Measurements from ENCODE around the gene NPIPB2. TPM values are rescaled to one million over a fixed set of nuclear protein-coding genes. Genes with fewer than 3 reads are reported as not detected.
A peak's percentile ranks its signal among the peaks of the same experiment; 100 is the strongest.

NPIPB2 gene
- total and polyA plus RNA-seq, 2 of the 13 experiments (the other 11 are each of a cell fraction or from before 2014, with no cell fraction given): 1.8 to 4.1 TPM

GRCh38 chr16:11972128-11972527 lies 30.3 kb upstream of the NPIPB2 start (continued):
- TF ChIP-seq, protein P1, sequence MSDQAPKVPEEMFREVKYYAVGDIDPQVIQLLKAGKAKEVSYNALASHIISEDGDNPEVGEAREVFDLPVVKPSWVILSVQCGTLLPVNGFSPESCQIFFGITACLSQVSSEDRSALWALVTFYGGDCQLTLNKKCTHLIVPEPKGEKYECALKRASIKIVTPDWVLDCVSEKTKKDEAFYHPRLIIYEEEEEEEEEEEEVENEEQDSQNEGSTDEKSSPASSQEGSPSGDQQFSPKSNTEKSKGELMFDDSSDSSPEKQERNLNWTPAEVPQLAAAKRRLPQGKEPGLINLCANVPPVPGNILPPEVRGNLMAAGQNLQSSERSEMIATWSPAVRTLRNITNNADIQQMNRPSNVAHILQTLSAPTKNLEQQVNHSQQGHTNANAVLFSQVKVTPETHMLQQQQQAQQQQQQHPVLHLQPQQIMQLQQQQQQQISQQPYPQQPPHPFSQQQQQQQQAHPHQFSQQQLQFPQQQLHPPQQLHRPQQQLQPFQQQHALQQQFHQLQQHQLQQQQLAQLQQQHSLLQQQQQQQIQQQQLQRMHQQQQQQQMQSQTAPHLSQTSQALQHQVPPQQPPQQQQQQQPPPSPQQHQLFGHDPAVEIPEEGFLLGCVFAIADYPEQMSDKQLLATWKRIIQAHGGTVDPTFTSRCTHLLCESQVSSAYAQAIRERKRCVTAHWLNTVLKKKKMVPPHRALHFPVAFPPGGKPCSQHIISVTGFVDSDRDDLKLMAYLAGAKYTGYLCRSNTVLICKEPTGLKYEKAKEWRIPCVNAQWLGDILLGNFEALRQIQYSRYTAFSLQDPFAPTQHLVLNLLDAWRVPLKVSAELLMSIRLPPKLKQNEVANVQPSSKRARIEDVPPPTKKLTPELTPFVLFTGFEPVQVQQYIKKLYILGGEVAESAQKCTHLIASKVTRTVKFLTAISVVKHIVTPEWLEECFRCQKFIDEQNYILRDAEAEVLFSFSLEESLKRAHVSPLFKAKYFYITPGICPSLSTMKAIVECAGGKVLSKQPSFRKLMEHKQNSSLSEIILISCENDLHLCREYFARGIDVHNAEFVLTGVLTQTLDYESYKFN (CRISPR knock-in tag; conservative IDR thresholded peaks at IDR 0.05): no peak
- TF ChIP-seq MBNL3 (CRISPR knock-in tag; conservative IDR thresholded peaks at IDR 0.05) (no peak), ZBTB46 (CRISPR knock-in tag; IDR thresholded peaks at IDR 0.05; ENCODE audit: borderline replicate concordance) (no peak), ZNF792 (CRISPR knock-in tag; IDR thresholded peaks at IDR 0.05) (no peak), SRF (IDR thresholded peaks at IDR 0.05; ENCODE audit: low read depth, low read length) (no peak), ZNF646 (CRISPR knock-in tag; IDR thresholded peaks at IDR 0.05) (no peak), MAX (IDR thresholded peaks at IDR 0.05) (no peak), ZNF784 (CRISPR knock-in tag; IDR thresholded peaks at IDR 0.05; ENCODE audit: borderline replicate concordance) (no peak), ZNF335 (CRISPR knock-in tag; IDR thresholded peaks at IDR 0.05) (no peak), NFE2L2 (IDR thresholded peaks at IDR 0.05; ENCODE audit: low read length) (no peak), ZNF180 (CRISPR knock-in tag; IDR thresholded peaks at IDR 0.05; ENCODE audit: borderline replicate concordance, low read depth) (no peak), CBX1 (IDR thresholded peaks at IDR 0.05; ENCODE audit: low read depth) (no peak), ADNP (CRISPR knock-in tag; IDR thresholded peaks at IDR 0.05) (peak; percentile 69; the same call in 1 of the 2 replicates), SP5 (CRISPR knock-in tag; IDR thresholded peaks at IDR 0.05; ENCODE audit: borderline replicate concordance, low read depth) (no peak), ZNF143 (CRISPR knock-in tag; IDR thresholded peaks at IDR 0.05) (0 out of 2 replicates have a peak, but pooled peaks have one; percentile 19)
- TF ChIP-seq, protein P2, sequence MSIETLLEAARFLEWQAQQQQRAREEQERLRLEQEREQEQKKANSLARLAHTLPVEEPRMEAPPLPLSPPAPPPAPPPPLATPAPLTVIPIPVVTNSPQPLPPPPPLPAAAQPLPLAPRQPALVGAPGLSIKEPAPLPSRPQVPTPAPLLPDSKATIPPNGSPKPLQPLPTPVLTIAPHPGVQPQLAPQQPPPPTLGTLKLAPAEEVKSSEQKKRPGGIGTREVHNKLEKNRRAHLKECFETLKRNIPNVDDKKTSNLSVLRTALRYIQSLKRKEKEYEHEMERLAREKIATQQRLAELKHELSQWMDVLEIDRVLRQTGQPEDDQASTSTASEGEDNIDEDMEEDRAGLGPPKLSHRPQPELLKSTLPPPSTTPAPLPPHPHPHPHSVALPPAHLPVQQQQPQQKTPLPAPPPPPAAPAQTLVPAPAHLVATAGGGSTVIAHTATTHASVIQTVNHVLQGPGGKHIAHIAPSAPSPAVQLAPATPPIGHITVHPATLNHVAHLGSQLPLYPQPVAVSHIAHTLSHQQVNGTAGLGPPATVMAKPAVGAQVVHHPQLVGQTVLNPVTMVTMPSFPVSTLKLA (IDR thresholded peaks at IDR 0.05): no peak
